IMR-90 (cell line): ENCODE measurements around the gene CPNE4. TPM values are rescaled to one million over a fixed set of nuclear protein-coding genes. Genes with fewer than 3 reads are reported as not detected.

Experiments used
- ATAC-seq: fragments of 200-7000 bp; cut with Tn5 transposase; 2 replicates; pipeline ENCODE4 v1.9.1; 2020; ENCODE audit warnings: low read depth, mild to moderate bottlenecking, moderate library complexity
- BruUV-seq: library from RNA; stranded (reverse); fragments of 400-500 nt; replicated peaks from 2 replicates; lab custom pipeline; 2021; lab: Mats Ljungman, UMichigan
- CTCF ChIA-PET: fragments of 300-600 bp; formaldehyde crosslinking; extraction: SDS; loops from one replicate; lab custom pipeline; 2021; ENCODE audit warnings: antibody characterized with exemption; lab: Yijun Ruan, JAX
- POLR2A ChIA-PET: fragments of 300-600 bp; sonication (Branson Sonifier 250); formaldehyde crosslinking; loops from one replicate; lab custom pipeline; 2022; ENCODE audit warnings: antibody characterized with exemption; ENCODE audit not compliant: unreplicated experiment; lab: Charles Lee
- DNase-seq: peaks from one replicate; pipeline ENCODE4 v3.0.0; 2013
- H2AFZ ChIP-seq: replicated peaks from 2 replicates; pipeline ENCODE3; 2013; ENCODE audit warnings: low read length, mild to moderate bottlenecking; ENCODE audit not compliant: poor library complexity
- H2AK5ac ChIP-seq: 2 replicates; pipeline ENCODE4 v1.6.1; 2013; ENCODE audit warnings: low read depth, low read length, inconsistent platforms
- H2AK9ac ChIP-seq: replicated peaks from 2 replicates; pipeline ENCODE3; 2013; ENCODE audit warnings: mild to moderate bottlenecking, low read depth, low read length, moderate library complexity; ENCODE audit not compliant: poor library complexity
- H2BK120ac ChIP-seq: 2 replicates; pipeline ENCODE4 v1.6.1; 2013; ENCODE audit warnings: low read depth, low read length, inconsistent platforms
- H2BK15ac ChIP-seq: 3 replicates; pipeline ENCODE4 v1.6.1; 2013; ENCODE audit warnings: low read depth, low read length, inconsistent platforms
- H2BK20ac ChIP-seq: 2 replicates; pipeline ENCODE4 v1.6.1; 2013; ENCODE audit warnings: low read depth, mild to moderate bottlenecking, inconsistent platforms, low read length, moderate library complexity
- H2BK5ac ChIP-seq: 2 replicates; pipeline ENCODE4 v1.6.1; 2013; ENCODE audit warnings: mild to moderate bottlenecking, low read depth, low read length, inconsistent platforms; ENCODE audit not compliant: poor library complexity, severe bottlenecking
- H3K14ac ChIP-seq: replicated peaks from 2 replicates; pipeline ENCODE4 v1.6.1; 2013; ENCODE audit warnings: low read depth, low read length, inconsistent platforms
- H3K18ac ChIP-seq: 2 replicates; pipeline ENCODE4 v1.6.1; 2013; ENCODE audit warnings: low read depth, low read length, control low read depth
- H3K23ac ChIP-seq: 2 replicates; pipeline ENCODE4 v1.6.1; 2013; ENCODE audit warnings: low read depth, low read length, inconsistent platforms
- H3K27ac ChIP-seq: 2 replicates; pipeline ENCODE4 v1.5.1; 2013; ENCODE audit warnings: mild to moderate bottlenecking, control low read depth, low read length; ENCODE audit not compliant: insufficient read depth
- H3K27me3 ChIP-seq: 2 replicates; pipeline ENCODE4 v1.6.1; 2013; ENCODE audit warnings: low read length; ENCODE audit not compliant: control insufficient read depth, insufficient read depth
- H3K36me3 ChIP-seq: 2 replicates; pipeline ENCODE4 v1.6.1; 2013; ENCODE audit warnings: low read length, mixed read lengths; ENCODE audit not compliant: control insufficient read depth, insufficient read depth
- H3K4ac ChIP-seq: 2 replicates; pipeline ENCODE4 v1.6.1; 2013; ENCODE audit warnings: low read depth, low read length, inconsistent platforms
- H3K4me1 ChIP-seq: 2 replicates; pipeline ENCODE4 v1.6.1; 2013; ENCODE audit warnings: low read length, mixed read lengths; ENCODE audit not compliant: control insufficient read depth, insufficient read depth
- H3K4me2 ChIP-seq: 2 replicates; pipeline ENCODE4 v1.6.1; 2013; ENCODE audit warnings: low read depth, mild to moderate bottlenecking, control low read depth, low read length, moderate library complexity
- H3K4me3 ChIP-seq: 2 replicates; pipeline ENCODE4 v1.5.1; 2013; ENCODE audit warnings: low read depth, mild to moderate bottlenecking, control low read depth, low read length, moderate library complexity; ENCODE audit not compliant: insufficient read depth
- H3K56ac ChIP-seq: 2 replicates; pipeline ENCODE4 v1.6.1; 2013; ENCODE audit warnings: low read length, inconsistent platforms; ENCODE audit not compliant: insufficient read depth; ENCODE audit errors: extremely low read depth
- H3K79me1 ChIP-seq, 2 experiments: 2 replicates each; pipeline ENCODE4 v1.6.1; 2013; ENCODE audit warnings: low read length in 2 of 2, inconsistent platforms in 1 of 2, low read depth in 1 of 2
- H3K9ac ChIP-seq: 2 replicates; pipeline ENCODE4 v1.6.1; 2013; ENCODE audit warnings: low read depth, low read length, control low read depth
- H3K9me1 ChIP-seq: 2 replicates; pipeline ENCODE4 v1.6.1; 2013; ENCODE audit warnings: low read length, inconsistent platforms; ENCODE audit not compliant: insufficient read depth
- H3K9me3 ChIP-seq: 2 replicates; pipeline ENCODE4 v1.6.1; 2013; ENCODE audit warnings: low read length; ENCODE audit not compliant: control insufficient read depth, insufficient read depth
- H4K20me1 ChIP-seq: 2 replicates; pipeline ENCODE4 v1.6.1; 2013; ENCODE audit warnings: low read length, inconsistent platforms; ENCODE audit not compliant: insufficient read depth
- H4K5ac ChIP-seq: 2 replicates; pipeline ENCODE4 v1.6.1; 2013; ENCODE audit warnings: mild to moderate bottlenecking, low read depth, low read length, control low read depth
- H4K8ac ChIP-seq, 2 experiments: 2 replicates each; pipeline ENCODE4 v1.6.1; 2013; ENCODE audit warnings: low read depth in 2 of 2, low read length in 2 of 2, control low read depth in 1 of 2, inconsistent platforms in 1 of 2
- H4K91ac ChIP-seq: 2 replicates; pipeline ENCODE4 v1.6.1; 2013; ENCODE audit warnings: low read depth, low read length, inconsistent platforms; ENCODE audit not compliant: insufficient read depth
- NFE2L2 ChIP-seq: fragments of 150-350 bp; IDR thresholded peaks from 2 replicates; pipeline ENCODE4 v1.6.1; 2016; ENCODE audit warnings: low read depth, mild to moderate bottlenecking, low read length
- WGBS, 2 experiments: methylation state at CpG; one replicate each; pipeline versions ENCODE4 v1.1.5 to v1.1.7; 2013; ENCODE audit warnings: missing lambda C conversion rate in 2 of 2; ENCODE audit not compliant: insufficient read length in 1 of 2; ENCODE audit errors: extremely low coverage in 2 of 2; 5-methylcytosine and 5-hydroxymethylcytosine counted together
- dilution Hi-C: fragments of 300-500 bp; cut with HindIII; formaldehyde crosslinking; loops from one replicate; pipeline ENCODE4 v1.14.3; 2018; ENCODE audit warnings: low sequenced_read_pairs; ENCODE audit not compliant: unreplicated experiment
- in situ Hi-C: fragments of 300-500 bp; cut with MboI; formaldehyde crosslinking; loops from 3 replicates; pipeline ENCODE4 v1.14.3; 2019; ENCODE audit warnings: low sequenced_read_pairs, inconsistent platforms, mixed read lengths
- intact Hi-C: fragments of 100-400 bp; cut with micrococcal nuclease; formaldehyde crosslinking; loops from 2 replicates; pipeline ENCODE4 v1.10.0; 2022
- polyA plus RNA-seq, 3 experiments: library from polyadenylated mRNA; depleted of rRNA; stranded (reverse); fragments of >200 nt; gene quantifications; 2 replicates each; pipeline ENCODE4 v1.2.3, GENCODE V29; 2012; ENCODE audit warnings: low replicate concordance in 1 of 3
- total RNA-seq: library from RNA; depleted of rRNA; stranded (reverse); fragments of >200 nt; gene quantifications from 2 replicates; pipeline ENCODE4 v1.2.3, GENCODE V29; 2012

CPNE4 gene
- total and polyA plus RNA-seq, 2 of the 4 experiments (the other 2 are of a cell fraction), result not detected

GRCh38 chr3:132034097-132034485, 723 bp downstream of the CPNE4 start:
- POLR2A ChIA-PET, result no interaction called here
- dilution Hi-C loops, result no loop called here
- Histone ChIP-seq H2AK5ac (no peak overlapping the region), H3K4ac (no peak overlapping the region), H4K5ac (no peak overlapping the region), H3K56ac (no peak overlapping the region), H2BK20ac (no peak overlapping the region), H2AFZ (no peak overlapping the region), H4K91ac (no peak overlapping the region), H3K36me3 (no peaks in the 10 kb centered on the region), H2BK120ac (no peak overlapping the region), H3K9me3 (no peaks in the 10 kb centered on the region), H3K27ac (no peak overlapping the region), H3K9me1 (no peaks in the 10 kb centered on the region), H3K27me3 (peaks cover 19% of the 10 kb centered on the region), H4K20me1 (no peaks in the 10 kb centered on the region), H3K18ac (no peak overlapping the region), H3K4me3 (no peak overlapping the region), H4K8ac (no peak overlapping the region), H2AK9ac (no peak overlapping the region), H3K4me2 (no peak overlapping the region), H3K4me1 (no peaks in the 10 kb centered on the region), H2BK5ac (no peak overlapping the region), H3K14ac (no peak overlapping the region), H3K23ac (no peak overlapping the region), H2BK15ac (no peak overlapping the region), H3K79me1 (no peaks in the 10 kb centered on the region), H3K9ac (no peak overlapping the region)
- CTCF ChIA-PET, result interaction anchor here (0.5 to 1.2 kb wide), 9 partner anchors 10 to 1398 kb away, joined by 3 to 8 read pairs (median 4); no protein-coding TSS in a partner anchor
- DNase-seq (no peak), ATAC-seq (no peak)
- no peak for TF ChIP-seq NFE2L2
- intact Hi-C loops, result loop anchor here (2.0 kb wide), 1 partner anchor 1001 kb away; no protein-coding TSS in a partner anchor
- WGBS, 2 experiments, result no CpG with 5 or more reads among the region's 14 CpGs
- in situ Hi-C loops, result loop anchor here (5.0 to 25.0 kb wide), 3 partner anchors 143 to 997 kb away; partner anchors contain the start of genes ASTE1 and NEK11
- BruUV-seq, result no TSS peak
